MCF 10A (cell line): ENCODE results near the gene SUN5. TPM values are rescaled to one million over a fixed set of nuclear protein-coding genes. Genes with fewer than 3 reads are reported as not detected.

Experiments used
- BruUV-seq: library from RNA; stranded (reverse); fragments of 400-500 nt; replicated peaks from 2 replicates; lab custom pipeline; 2021; lab: Mats Ljungman, UMichigan
- CTCF ChIA-PET: fragments of 300-600 bp; sonication (Branson Sonifier 250); formaldehyde crosslinking; extraction: SDS; loops from one replicate; lab custom pipeline; 2021; ENCODE audit warnings: antibody characterized with exemption, inconsistent platforms; lab: Yijun Ruan, JAX
- POLR2A ChIA-PET: fragments of 300-600, 350-650 bp; sonication (Branson Sonifier 250); formaldehyde crosslinking; extraction: SDS; loops from one replicate; lab custom pipeline; 2020; ENCODE audit warnings: antibody characterized with exemption, inconsistent platforms; lab: Yijun Ruan, JAX
- DNase-seq: peaks from one replicate; pipeline ENCODE4 v3.0.0-alpha.2; 2018; ENCODE audit not compliant: unreplicated experiment
- H3K27ac Mint-ChIP-seq: one replicate; pipeline ENCODE4 v1.8.0; 2022; ENCODE audit warnings: mild to moderate bottlenecking, low read depth, mixed read lengths; ENCODE audit not compliant: unreplicated experiment
- H3K27me3 Mint-ChIP-seq: one replicate; pipeline ENCODE4 v1.8.0; 2022; ENCODE audit warnings: mixed read lengths; ENCODE audit not compliant: insufficient read depth, unreplicated experiment
- H3K36me3 Mint-ChIP-seq: one replicate; pipeline ENCODE4 v1.8.0; 2022; ENCODE audit warnings: mild to moderate bottlenecking, moderate library complexity, mixed read lengths; ENCODE audit not compliant: insufficient read depth, unreplicated experiment
- H3K4me1 Mint-ChIP-seq: one replicate; pipeline ENCODE4 v1.8.0; 2022; ENCODE audit warnings: mixed read lengths; ENCODE audit not compliant: insufficient read depth, unreplicated experiment
- H3K4me3 Mint-ChIP-seq: one replicate; pipeline ENCODE4 v1.8.0; 2022; ENCODE audit warnings: mild to moderate bottlenecking, moderate library complexity, mixed read lengths; ENCODE audit not compliant: unreplicated experiment
- H3K9me3 Mint-ChIP-seq: one replicate; pipeline ENCODE4 v1.8.0; 2022; ENCODE audit warnings: mixed read lengths; ENCODE audit not compliant: unreplicated experiment
- CTCF ChIP-seq: fragments of 200-600 bp; IDR thresholded peaks from one replicate; pipeline ENCODE4 v1.8.0; 2022; ENCODE audit warnings: antibody characterized with exemption, mild to moderate bottlenecking; ENCODE audit not compliant: unreplicated experiment
- intact Hi-C: fragments of 100-400 bp; cut with micrococcal nuclease; formaldehyde crosslinking; loops from 2 replicates; pipeline ENCODE4 v1.14.1; 2022
- total RNA-seq: library from RNA; stranded (reverse); gene quantifications from 2 replicates; pipeline ENCODE4 v1.2.3, GENCODE V29; 2022

SUN5 gene
- total RNA-seq, 1 experiment from 2014 or later = not detected

DNA sequence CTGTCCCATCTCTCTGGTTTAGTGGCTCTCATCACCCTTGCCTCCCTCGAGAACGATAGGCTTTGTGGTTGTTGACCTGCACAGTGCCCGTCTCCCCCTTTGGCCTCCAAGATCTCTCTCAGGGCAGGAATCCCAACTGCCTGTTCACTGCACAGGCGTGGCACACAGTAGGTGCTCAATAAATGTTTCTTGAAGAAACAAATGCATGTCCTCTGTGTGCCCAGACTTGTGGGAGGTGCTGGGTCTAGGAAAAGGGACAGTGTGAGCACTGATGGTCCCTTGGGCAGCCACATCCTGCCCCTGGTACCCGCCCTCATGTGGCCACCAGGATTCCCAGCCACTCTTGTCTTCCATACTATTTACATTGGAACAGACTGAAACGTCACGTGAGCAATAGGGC is 24.6 kb upstream of the SUN5 start:
- no peak for DNase-seq
- peaks cover 16% of the 10 kb centered on the region for H3K27me3 Mint-ChIP-seq
- no TSS peak for BruUV-seq
- CTCF ChIA-PET = interaction anchor here (0.9 kb wide), 1 partner anchor 63 kb away, joined by 4 read pairs; no protein-coding TSS in a partner anchor
- no peak overlapping the region for H3K27ac Mint-ChIP-seq
- POLR2A ChIA-PET = interaction anchor here (0.7 kb wide), 1 partner anchor 11 kb away, joined by 3 read pairs; no protein-coding TSS in a partner anchor
- no peak for TF ChIP-seq CTCF
- no peaks in the 10 kb centered on the region for H3K9me3 Mint-ChIP-seq
- H3K4me1 Mint-ChIP-seq = no peaks in the 10 kb centered on the region
- H3K36me3 Mint-ChIP-seq = no peaks in the 10 kb centered on the region
- intact Hi-C loops = no loop called here
- H3K4me3 Mint-ChIP-seq = no peak overlapping the region

DNA sequence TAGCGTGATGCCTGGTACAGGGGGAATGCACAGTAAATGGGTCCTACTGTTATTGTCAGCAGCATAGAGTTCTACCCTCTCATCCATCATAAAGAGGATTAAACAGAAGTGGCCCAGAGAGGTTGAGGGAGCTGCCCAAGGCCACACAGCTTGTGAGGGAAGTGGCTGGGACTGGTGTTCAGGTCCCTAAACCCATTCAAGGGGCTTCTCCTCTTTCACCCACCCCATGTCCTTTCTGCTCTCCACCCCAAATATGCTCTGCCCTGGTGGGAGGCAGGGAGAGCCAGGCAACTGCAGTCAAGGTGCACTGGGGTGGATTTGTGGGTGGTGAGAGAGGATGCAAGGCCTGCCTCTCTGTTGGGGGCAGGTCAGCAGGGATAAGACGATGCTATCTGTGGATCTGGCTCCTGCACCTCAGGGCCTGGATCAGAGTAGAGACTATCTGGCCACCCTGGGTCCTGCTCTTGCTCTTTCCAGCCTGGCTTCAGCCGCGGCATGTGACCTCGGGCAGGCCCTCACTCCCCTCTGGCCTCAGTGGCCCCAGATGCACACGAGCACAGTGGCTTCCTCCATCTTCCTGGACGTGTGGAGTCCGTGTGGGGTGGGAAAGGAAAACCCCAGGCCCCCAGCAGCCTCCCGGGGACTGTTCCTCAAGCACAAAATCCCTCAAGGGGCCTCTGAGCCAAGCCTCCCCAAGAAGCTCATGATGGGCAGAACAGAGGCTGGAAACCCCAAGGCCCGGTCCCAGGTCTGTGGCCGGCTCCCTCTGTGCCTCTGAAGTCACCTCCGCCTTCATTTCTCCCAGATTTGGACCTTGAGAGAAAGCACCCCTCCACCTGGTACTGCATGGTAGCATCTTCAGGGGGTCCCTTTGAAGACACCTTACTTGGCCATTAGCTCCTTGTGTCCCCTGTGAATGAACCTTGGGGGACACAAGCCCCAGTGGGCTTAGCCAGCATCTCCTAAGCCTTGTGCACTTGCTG is 23.8 kb upstream of the SUN5 start:
- H3K9me3 Mint-ChIP-seq = no peaks in the 10 kb centered on the region
- BruUV-seq = no TSS peak
- no peaks in the 10 kb centered on the region for H3K4me1 Mint-ChIP-seq
- DNase-seq = no peak
- no peak for TF ChIP-seq CTCF
- POLR2A ChIA-PET = interaction anchor here (0.7 kb wide), 2 partner anchors 11 to 561 kb away, joined by 3 read pairs; no protein-coding TSS in a partner anchor
- intact Hi-C loops = no loop called here
- no peak overlapping the region for H3K27ac Mint-ChIP-seq
- H3K4me3 Mint-ChIP-seq = no peak overlapping the region
- H3K36me3 Mint-ChIP-seq = no peaks in the 10 kb centered on the region
- CTCF ChIA-PET = interaction anchor here (0.9 kb wide), 1 partner anchor 64 kb away, joined by 4 read pairs; no protein-coding TSS in a partner anchor
- H3K27me3 Mint-ChIP-seq = peaks cover 10% of the 10 kb centered on the region

DNA sequence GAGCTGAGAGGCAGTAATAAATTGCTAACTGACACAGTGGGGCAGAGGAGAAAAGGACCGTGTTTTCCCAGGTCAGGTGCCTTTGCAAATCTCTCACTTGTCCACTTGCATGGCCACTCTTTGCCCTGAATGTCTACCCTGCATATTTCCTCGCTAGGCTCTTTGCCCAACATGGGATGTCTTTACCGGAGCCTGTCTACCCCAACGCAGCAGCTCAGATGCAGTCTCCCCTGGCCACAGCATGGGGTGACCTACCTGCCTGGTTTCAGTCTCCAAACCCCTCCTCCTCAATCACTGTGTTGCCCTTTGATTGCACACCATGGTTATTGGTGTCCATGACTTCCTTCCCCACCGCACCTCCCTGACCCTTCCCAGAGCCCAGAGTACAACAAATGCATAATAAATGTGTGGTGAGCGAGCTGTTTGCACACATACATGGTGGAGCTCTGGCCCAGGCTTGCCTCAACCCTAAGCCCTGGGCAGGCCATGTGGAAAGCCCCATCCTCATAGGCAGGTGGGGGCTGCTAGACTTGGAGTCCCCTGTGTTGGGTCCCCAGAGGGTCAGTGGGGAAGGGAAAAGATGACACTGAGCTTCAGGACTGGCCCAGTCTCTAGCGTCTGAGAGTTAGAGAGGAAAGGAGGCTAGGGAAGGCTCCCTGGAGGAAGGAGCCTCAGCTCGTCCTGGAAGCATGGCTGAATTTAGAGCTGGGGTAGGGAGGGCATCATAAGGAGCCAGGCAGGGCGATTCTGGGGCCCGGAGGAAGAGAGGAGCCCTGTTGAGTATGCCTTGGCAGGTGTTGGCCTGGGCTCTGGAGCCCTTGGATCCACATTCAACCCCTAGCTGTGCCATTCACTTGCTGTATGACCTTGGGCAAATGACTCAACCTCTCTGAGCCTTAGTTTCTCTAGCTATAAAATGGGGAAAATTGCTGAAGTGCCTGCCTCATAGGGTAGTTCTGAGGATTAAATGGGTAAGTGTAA is 22.8 kb upstream of the SUN5 start:
- TF ChIP-seq CTCF = no peak
- Mint-ChIP-seq H3K4me3 (no peak overlapping the region), H3K9me3 (no peaks in the 10 kb centered on the region), H3K4me1 (no peaks in the 10 kb centered on the region), H3K27me3 (peaks cover under 1% of the 10 kb centered on the region), H3K36me3 (no peaks in the 10 kb centered on the region), H3K27ac (no peak overlapping the region)
- BruUV-seq = no TSS peak
- ChIA-PET CTCF (interaction anchor here (0.6 kb wide), 1 partner anchor 82 kb away, joined by 3 read pairs; no protein-coding TSS in a partner anchor), POLR2A (interaction anchor here (0.7 kb wide), 2 partner anchors 9 to 560 kb away, joined by 3 read pairs; no protein-coding TSS in a partner anchor)
- no peak for DNase-seq
- intact Hi-C loops = no loop called here
